Stimulated activated naive CD4-positive, alpha-beta T cell treated with Interleukin-2 at 50 U/mL for 16 hours (primary cell): ENCODE measurements around the gene THAP11.

Experiments used
- DNase-seq: peaks from one replicate; lab custom pipeline; 2025; lab: John Stamatoyannopoulos, UW

The THAP11 gene

GRCh38 chr16:67841816-67842508, at the start of gene THAP11:
Gene THAP11, plus strand, starts transcription at chr16:67842320. Its CDS starts 235 bp downstream, at chr16:67842555.
- peak; percentile 92 for DNase-seq

GRCh38 chr16:67796099-67796718, 45.9 kb upstream of the THAP11 start:
- no peak for DNase-seq

- DNase-seq, result no peak
Observed at GRCh38 chr16:67800338-67800926, 41.7 kb upstream of the THAP11 start.

- DNase-seq, result no peak
Observed at GRCh38 chr16:67801241-67801640, 40.9 kb upstream of the THAP11 start.

- peak; percentile 6 for DNase-seq
Observed at GRCh38 chr16:67801883-67802282, 40.2 kb upstream of the THAP11 start.

GRCh38 chr16:67803894-67804293, 38.2 kb upstream of the THAP11 start:
- no peak for DNase-seq

GRCh38 chr16:67804853-67805542, 37.1 kb upstream of the THAP11 start:
- no peak for DNase-seq

- DNase-seq, result no peak
Observed at GRCh38 chr16:67805718-67806427, 36.2 kb upstream of the THAP11 start.

- DNase-seq, result peak; percentile 98
Observed at GRCh38 chr16:67806428-67807147, 35.5 kb upstream of the THAP11 start, which contains the start of the genes RANBP10 and TSNAXIP1. Gene RANBP10, minus strand, starts transcription at chr16:67806560. Its CDS starts 24 bp downstream, at chr16:67806536. Gene TSNAXIP1, plus strand, starts transcription at chr16:67806889. Its CDS starts 261 bp downstream, at chr16:67807150.

GRCh38 chr16:67807148-67807682, 34.9 kb upstream of the THAP11 start:
- no peak for DNase-seq

GRCh38 chr16:67811899-67812298, 30.2 kb upstream of the THAP11 start:
- no peak for DNase-seq

GRCh38 chr16:67814567-67814966, 27.6 kb upstream of the THAP11 start:
- DNase-seq, result no peak

GRCh38 chr16:67820608-67821259, 21.4 kb upstream of the THAP11 start:
- DNase-seq, result no peak

GRCh38 chr16:67822511-67822910, 19.6 kb upstream of the THAP11 start:
- DNase-seq, result no peak

- DNase-seq, result no peak
Observed at GRCh38 chr16:67825119-67825518, 17.0 kb upstream of the THAP11 start.

- no peak for DNase-seq
Observed at GRCh38 chr16:67825906-67826305, 16.2 kb upstream of the THAP11 start.

- DNase-seq, result no peak
Observed at GRCh38 chr16:67828651-67829050, 13.5 kb upstream of the THAP11 start.

GRCh38 chr16:67833030-67833414, 9.1 kb upstream of the THAP11 start:
- DNase-seq, result no peak

- peak; percentile 93 for DNase-seq
Observed at GRCh38 chr16:67833415-67834241, 8.5 kb upstream of the THAP11 start.

- DNase-seq, result no peak
Observed at GRCh38 chr16:67834242-67834614, 7.9 kb upstream of the THAP11 start.
